Mesodermal cell (in vitro differentiated cells): ENCODE measurements around the gene COL3A1.
A peak's percentile ranks its signal among the peaks of the same experiment; 100 is the strongest.

ENCODE experiments used
- H3K27ac ChIP-seq: 2 replicates; pipeline ENCODE4 v1.7.0; 2013; ENCODE audit warnings: mild to moderate bottlenecking, low read depth, low read length, moderate library complexity; ENCODE audit not compliant: severe bottlenecking
- H3K36me3 ChIP-seq: 2 replicates; pipeline ENCODE4 v1.7.1; 2013; ENCODE audit warnings: mild to moderate bottlenecking, low read length, moderate library complexity; ENCODE audit not compliant: control insufficient read depth, insufficient read depth
- H3K4me1 ChIP-seq: one replicate; pipeline ENCODE4 v1.7.1; 2013; ENCODE audit warnings: mild to moderate bottlenecking, low read length; ENCODE audit not compliant: insufficient read depth, control insufficient read depth, poor library complexity, severe bottlenecking
- H3K4me3 ChIP-seq: 2 replicates; pipeline ENCODE4 v1.7.0; 2013; ENCODE audit warnings: low read length, control low read depth, mild to moderate bottlenecking; ENCODE audit not compliant: insufficient read depth, poor library complexity, severe bottlenecking; ENCODE audit errors: extremely low read depth
- H3K9me3 ChIP-seq: 2 replicates; pipeline ENCODE4 v1.7.1; 2013; ENCODE audit warnings: mild to moderate bottlenecking, low read length, moderate library complexity; ENCODE audit not compliant: control insufficient read depth
- WGBS, 2 experiments: methylation state at CpG; one replicate each; pipeline ENCODE4 v1.1.5; 2013; ENCODE audit warnings: missing lambda C conversion rate in 2 of 2; ENCODE audit not compliant: insufficient coverage in 2 of 2; 5-methylcytosine and 5-hydroxymethylcytosine counted together

The COL3A1 gene

DNA sequence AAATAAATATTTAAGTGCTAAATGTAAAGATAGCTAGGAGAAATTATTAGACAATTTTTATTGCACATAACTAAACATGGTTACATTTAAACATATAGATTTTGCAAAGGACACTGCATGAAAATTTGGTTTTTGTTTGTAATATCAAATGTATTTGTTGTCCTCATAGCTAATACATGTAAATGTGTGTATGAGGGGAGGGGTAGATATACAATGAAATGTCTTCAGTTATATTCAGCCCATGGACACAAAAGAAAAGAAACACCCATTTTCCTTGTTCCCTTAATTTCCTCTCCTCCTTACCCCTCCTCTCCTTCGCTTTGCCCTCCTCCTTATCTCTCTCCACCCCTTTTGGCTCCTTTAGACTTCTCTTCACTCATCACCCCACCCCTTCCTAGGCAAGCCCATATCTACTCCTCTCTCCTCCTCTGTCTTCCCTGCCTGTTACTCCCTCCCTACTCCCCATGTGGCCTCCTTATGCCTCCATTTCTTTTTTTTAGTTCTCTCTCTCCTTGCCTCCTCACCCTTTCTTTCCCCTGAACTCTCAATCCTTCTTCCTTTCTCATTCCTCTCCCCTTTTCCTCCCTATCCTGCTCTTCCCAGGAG, 1.4 kb downstream of the COL3A1 start:
- WGBS, 2 experiments, result 50 to 75% methylated on average over 1 of the region's 1 CpG

GRCh38 chr2:188976545-188977268, 2.5 kb downstream of the COL3A1 start:
- H3K4me3 ChIP-seq, result peak overlapping the region; percentile 48
- WGBS, 2 experiments, result no CpG with 5 or more reads among the region's 8 CpGs
- peak overlapping the region; percentile 82 for H3K27ac ChIP-seq
- no peaks in the 10 kb centered on the region for H3K9me3 ChIP-seq
- no peaks in the 10 kb centered on the region for H3K36me3 ChIP-seq
- peaks cover 17% of the 10 kb centered on the region for H3K4me1 ChIP-seq

More for the DNA sequence above, 1.4 kb downstream of the COL3A1 start:
- peak overlapping the region; percentile 82 for H3K27ac ChIP-seq
- H3K4me3 ChIP-seq, result peak overlapping the region; percentile 48
- peaks cover 17% of the 10 kb centered on the region for H3K4me1 ChIP-seq
- no peaks in the 10 kb centered on the region for H3K9me3 ChIP-seq
- no peaks in the 10 kb centered on the region for H3K36me3 ChIP-seq

DNA sequence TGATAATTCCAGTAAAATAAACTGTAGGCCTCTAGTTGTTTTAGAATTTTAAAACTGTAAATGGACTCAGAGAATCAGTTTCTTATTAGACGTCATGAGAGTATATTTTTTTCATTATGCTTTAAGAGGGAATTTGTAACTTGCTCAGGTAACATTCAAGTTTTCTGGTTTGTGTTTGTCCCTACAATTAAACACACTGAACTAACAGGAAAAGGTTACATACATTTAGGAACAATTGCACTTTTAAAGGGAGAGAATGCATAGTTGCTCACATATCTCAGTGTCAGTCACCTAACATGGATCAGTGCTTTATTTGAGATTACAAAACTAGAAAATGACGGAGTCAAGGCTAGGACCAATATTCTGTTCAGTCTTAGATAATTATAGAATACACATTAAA, 3.1 kb downstream of the COL3A1 start:
- peak overlapping the region; percentile 38 for H3K27ac ChIP-seq
- WGBS, 2 experiments, result no CpG with 5 or more reads among the region's 2 CpGs
- no peaks in the 10 kb centered on the region for H3K36me3 ChIP-seq
- peaks cover 17% of the 10 kb centered on the region for H3K4me1 ChIP-seq
- H3K9me3 ChIP-seq, result no peaks in the 10 kb centered on the region
- H3K4me3 ChIP-seq, result peak overlapping the region; percentile 48

DNA sequence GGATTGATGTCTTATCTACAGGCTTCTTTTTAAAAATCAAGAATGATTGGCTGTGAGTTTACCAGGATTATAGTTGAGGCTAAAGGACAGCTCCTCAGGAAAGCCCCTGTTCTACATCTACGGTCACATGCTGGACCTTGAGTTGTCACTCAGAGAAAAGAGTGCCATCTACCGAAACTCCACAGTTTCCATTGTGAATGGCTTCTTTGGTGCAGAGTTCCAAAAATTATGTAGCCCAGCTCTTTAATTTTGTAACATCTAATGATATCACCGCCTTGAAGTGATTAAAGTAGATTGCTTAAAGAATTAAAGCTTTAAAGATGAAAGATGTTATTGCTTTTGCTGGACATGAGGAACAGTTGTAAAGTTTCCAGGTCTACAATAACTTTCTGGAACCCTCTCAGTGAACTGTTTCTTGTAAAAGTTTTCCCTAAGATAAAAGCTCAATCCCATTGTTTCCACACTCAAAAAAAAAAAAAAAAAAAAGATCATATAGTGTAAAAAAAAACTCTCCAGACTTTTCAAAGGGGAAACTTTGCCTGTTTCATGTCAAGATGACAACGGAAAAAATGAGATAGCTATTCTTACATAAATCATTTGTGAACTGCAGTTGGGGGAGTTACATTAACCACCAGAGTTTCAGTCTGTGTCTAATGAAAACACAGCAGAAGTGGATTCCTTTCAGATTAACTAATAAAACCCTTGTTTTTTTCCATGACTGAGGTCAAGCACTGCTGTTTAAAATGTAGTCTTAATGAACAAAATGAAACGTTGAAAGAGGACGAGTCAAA, 4.3 kb downstream of the COL3A1 start:
- H3K4me1 ChIP-seq, result peaks cover 16% of the 10 kb centered on the region
- H3K27ac ChIP-seq, result peak overlapping the region; percentile 97
- H3K36me3 ChIP-seq, result no peaks in the 10 kb centered on the region
- WGBS, 2 experiments, result 40 to 60% methylated on average over 1 of the region's 6 CpGs
- H3K4me3 ChIP-seq, result peak overlapping the region; percentile 8
- H3K9me3 ChIP-seq, result no peaks in the 10 kb centered on the region

GRCh38 chr2:188979187-188980114, 5.3 kb downstream of the COL3A1 start:
- Histone ChIP-seq H3K4me1 (peaks cover 19% of the 10 kb centered on the region), H3K4me3 (peak overlapping the region; percentile 12), H3K27ac (peak overlapping the region; percentile 97), H3K36me3 (no peaks in the 10 kb centered on the region), H3K9me3 (no peaks in the 10 kb centered on the region)
- no CpG with 5 or more reads among the region's 3 CpGs for WGBS, 2 experiments

DNA sequence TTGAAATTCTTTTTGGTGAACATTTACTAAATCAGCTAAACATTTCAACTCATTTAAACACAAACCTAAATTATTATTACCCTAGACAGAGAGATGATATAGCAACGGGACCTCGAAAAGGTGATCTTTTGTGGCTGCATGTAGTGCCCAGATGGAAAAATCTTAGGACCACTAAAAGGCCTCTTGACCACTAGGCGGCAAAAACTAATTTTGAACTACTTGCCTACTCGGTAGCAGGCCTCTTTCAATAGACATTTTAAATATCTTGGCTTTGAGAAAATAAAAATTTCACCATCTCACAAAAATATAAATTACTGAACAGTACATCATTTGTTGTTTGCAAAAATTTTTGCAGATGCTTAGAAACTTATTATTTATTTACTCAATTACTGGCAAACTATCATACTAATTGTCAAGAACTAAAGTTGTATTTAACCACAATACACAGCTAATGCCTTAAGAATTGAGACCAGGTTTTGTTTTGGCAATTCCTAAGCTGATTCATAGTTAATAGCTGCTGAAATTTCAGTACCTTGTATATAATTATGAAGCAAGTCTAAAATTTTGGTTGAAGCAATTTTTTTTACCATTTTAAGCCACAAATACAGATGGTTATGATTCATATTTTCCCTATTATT, 9.4 kb downstream of the COL3A1 start:
- H3K4me3 ChIP-seq, result no peak overlapping the region
- H3K27ac ChIP-seq, result no peak overlapping the region
- no peaks in the 10 kb centered on the region for H3K9me3 ChIP-seq
- H3K36me3 ChIP-seq, result peaks cover 15% of the 10 kb centered on the region
- H3K4me1 ChIP-seq, result peaks cover 21% of the 10 kb centered on the region
- 90% methylated on average over 2 of the region's 4 CpGs; no CpG with 5 or more reads in 1 of the 2 experiments for WGBS, 2 experiments

DNA sequence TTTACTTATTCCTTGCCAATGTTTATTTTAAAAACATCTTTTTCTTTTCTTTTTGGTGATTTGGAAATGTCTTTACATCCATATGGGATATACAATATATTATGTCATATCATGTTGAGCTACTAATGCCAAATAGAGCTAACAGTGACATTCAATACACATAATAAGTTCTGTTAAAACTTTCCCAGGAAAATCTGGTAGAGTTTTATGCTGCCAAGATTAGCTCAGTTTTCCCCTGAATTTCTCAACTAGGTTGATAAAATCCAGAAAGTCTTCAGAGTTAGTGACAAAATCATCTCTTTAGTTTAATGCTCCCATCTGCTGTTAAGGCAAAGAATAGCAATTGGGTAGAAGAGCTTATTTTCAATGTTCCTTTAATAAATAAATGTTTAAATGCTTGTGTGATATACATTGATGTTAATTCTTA, 9.9 kb downstream of the COL3A1 start:
- Histone ChIP-seq H3K4me1 (peaks cover 17% of the 10 kb centered on the region), H3K36me3 (peaks cover 15% of the 10 kb centered on the region), H3K4me3 (no peak overlapping the region), H3K9me3 (no peaks in the 10 kb centered on the region), H3K27ac (no peak overlapping the region)

- Histone ChIP-seq H3K27ac (no peak overlapping the region), H3K36me3 (peaks cover 17% of the 10 kb centered on the region), H3K4me1 (peaks cover 11% of the 10 kb centered on the region), H3K9me3 (no peaks in the 10 kb centered on the region), H3K4me3 (no peak overlapping the region)
- WGBS, 2 experiments, result 91 to 92% methylated on average over 4 to 5 of the region's 5 CpGs
Observed at GRCh38 chr2:188984680-188985079, 10.5 kb downstream of the COL3A1 start.

DNA sequence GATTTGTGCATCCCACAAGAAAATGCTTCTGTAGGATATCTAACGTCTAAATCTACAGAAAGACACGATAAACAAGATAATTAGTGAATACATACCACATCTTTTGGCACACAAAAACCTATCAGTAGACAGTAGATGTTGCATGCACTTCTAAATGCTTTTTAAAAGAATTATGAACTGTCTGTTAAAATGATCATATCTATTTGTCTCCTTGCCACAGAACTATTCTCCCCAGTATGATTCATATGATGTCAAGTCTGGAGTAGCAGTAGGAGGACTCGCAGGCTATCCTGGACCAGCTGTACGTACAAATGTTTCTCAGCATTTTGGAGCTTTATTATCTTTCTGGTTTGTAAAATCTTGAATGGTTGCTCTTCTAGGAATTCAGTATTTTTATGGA, 12.7 kb downstream of the COL3A1 start:
- peaks cover 30% of the 10 kb centered on the region for H3K36me3 ChIP-seq
- no peak overlapping the region for H3K27ac ChIP-seq
- H3K9me3 ChIP-seq, result no peaks in the 10 kb centered on the region
- 89% methylated on average over 3 of the region's 4 CpGs; no CpG with 5 or more reads in 1 of the 2 experiments for WGBS, 2 experiments
- H3K4me1 ChIP-seq, result peaks cover 8% of the 10 kb centered on the region
- no peak overlapping the region for H3K4me3 ChIP-seq

GRCh38 chr2:188993247-188993646, 19.1 kb downstream of the COL3A1 start:
- Histone ChIP-seq H3K9me3 (no peaks in the 10 kb centered on the region), H3K36me3 (peaks cover 78% of the 10 kb centered on the region), H3K4me3 (no peak overlapping the region), H3K4me1 (no peaks in the 10 kb centered on the region), H3K27ac (no peak overlapping the region)
- WGBS, 2 experiments, result 80% methylated on average over 1 of the region's 1 CpG; no CpG with 5 or more reads in 1 of the 2 experiments
